Keratinocyte (primary cell): ENCODE data around the gene ACTN4. TPM values are rescaled to one million over a fixed set of nuclear protein-coding genes. Genes with fewer than 3 reads are reported as not detected.
A peak's percentile ranks its signal among the peaks of the same experiment; 100 is the strongest.

Source experiments
- DNase-seq: peaks from one replicate; pipeline ENCODE4 v3.0.0-alpha.2; 2011; ENCODE audit warnings: low read depth, missing footprints, low spot score
- FAIRE-seq: peaks from 2 replicates; lab custom pipeline; 2011; peaks lifted over from hg19 to GRCh38; lab: Jason Lieb, UNC
- H2AFZ ChIP-seq: 2 replicates; pipeline ENCODE4 v1.6.0; 2012; ENCODE audit warnings: low read length, control low read depth, inconsistent platforms; ENCODE audit not compliant: control insufficient read depth
- H3K27ac ChIP-seq: 2 replicates; pipeline ENCODE4 v1.5.1; 2011; ENCODE audit warnings: low read length; ENCODE audit not compliant: control insufficient read depth, insufficient read depth
- H3K27me3 ChIP-seq: 3 replicates; pipeline ENCODE4 v1.6.0; 2011; ENCODE audit warnings: low read length; ENCODE audit not compliant: control insufficient read depth, insufficient read depth; ENCODE audit errors: extremely low read depth
- H3K36me3 ChIP-seq, 2 experiments: 2 replicates in 1 of 2; 3 replicates in 1 of 2; pipeline ENCODE4 v1.5.1; 2011; ENCODE audit warnings: low read length in 2 of 2, mild to moderate bottlenecking in 1 of 2; ENCODE audit not compliant: control insufficient read depth in 2 of 2, insufficient read depth in 2 of 2; ENCODE audit errors: extremely low read depth in 1 of 2
- H3K4me1 ChIP-seq: 3 replicates; pipeline ENCODE4 v1.5.1; 2011; ENCODE audit warnings: low read length; ENCODE audit not compliant: control insufficient read depth, insufficient read depth; ENCODE audit errors: extremely low read depth
- H3K4me2 ChIP-seq: 3 replicates; pipeline ENCODE4 v1.6.0; 2011; ENCODE audit warnings: low read depth, low read length; ENCODE audit not compliant: control insufficient read depth, insufficient read depth; ENCODE audit errors: extremely low read depth
- H3K4me3 ChIP-seq, 3 experiments: fragments of 200-600 bp in 1 of 3; sonication (generic) in 1 of 3; 2 replicates in 2 of 3; 3 replicates in 1 of 3; pipeline ENCODE4 v1.5.1; 2011 to 2016; ENCODE audit warnings: low read length in 3 of 3, mild to moderate bottlenecking in 3 of 3, control low read depth in 2 of 3, inconsistent platforms in 1 of 3, low read depth in 1 of 3, mixed read lengths in 1 of 3, mixed run types in 1 of 3, moderate library complexity in 1 of 3; ENCODE audit not compliant: control insufficient read depth in 2 of 3, insufficient read depth in 2 of 3; ENCODE audit errors: extremely low read depth in 1 of 3
- H3K79me2 ChIP-seq: 2 replicates; pipeline ENCODE4 v1.6.0; 2012; ENCODE audit warnings: low read length; ENCODE audit not compliant: control insufficient read depth, insufficient read depth
- H3K9ac ChIP-seq: 3 replicates; pipeline ENCODE4 v1.6.0; 2011; ENCODE audit warnings: low read length; ENCODE audit not compliant: control insufficient read depth, insufficient read depth; ENCODE audit errors: extremely low read depth
- H3K9me1 ChIP-seq: 3 replicates; pipeline ENCODE4 v1.6.0; 2011; ENCODE audit warnings: low read length; ENCODE audit not compliant: control insufficient read depth, insufficient read depth; ENCODE audit errors: extremely low read depth
- H3K9me3 ChIP-seq: 2 replicates; pipeline ENCODE4 v1.5.1; 2012; ENCODE audit warnings: low read depth, low read length; ENCODE audit not compliant: control insufficient read depth
- H4K20me1 ChIP-seq: 3 replicates; pipeline ENCODE4 v1.6.0; 2011; ENCODE audit warnings: low read length; ENCODE audit not compliant: control insufficient read depth, insufficient read depth; ENCODE audit errors: extremely low read depth
- EZH2 ChIP-seq: IDR thresholded peaks from one replicate; pipeline ENCODE4 v1.6.1; 2012; ENCODE audit warnings: inconsistent platforms, mild to moderate bottlenecking, low read length, moderate library complexity
- dilution Hi-C: fragments of 300-500 bp; cut with MboI; formaldehyde crosslinking; loops from one replicate; pipeline ENCODE4 v1.7.0; 2020; ENCODE audit warnings: low sequenced_read_pairs; ENCODE audit not compliant: extremely low pct_ligation_motif_present
- polyA plus RNA-seq, 5 experiments: library from polyadenylated mRNA; depleted of rRNA in 3 of 5; stranded (reverse) in 3 of 5; stranded (forward) in 1 of 5; unstranded in 1 of 5; fragments of >200 nt; gene quantifications; 1 replicate in 1 of 5; 2 replicates in 3 of 5; 3 replicates in 1 of 5; pipeline versions ENCODE4 v1.2.1 to v1.2.3, GENCODE V29; 2011 to 2012; ENCODE audit warnings: missing spikeins in 2 of 5, low read depth in 1 of 5, low replicate concordance in 1 of 5
- TF ChIP-seq, protein P1 (sequence below), 3 experiments: IDR thresholded peaks in 1 of 3; conservative IDR thresholded peaks in 1 of 3; optimal IDR thresholded peaks in 1 of 3; 2 replicates in 2 of 3; 3 replicates in 1 of 3; pipeline versions ENCODE3 to v1.5.1; 2011; ENCODE audit warnings: low read length in 3 of 3, mild to moderate bottlenecking in 3 of 3, moderate library complexity in 2 of 3, control low read depth in 1 of 3, inconsistent platforms in 1 of 3; ENCODE audit not compliant: insufficient read depth in 2 of 3; ENCODE audit errors: extremely low read depth in 1 of 3

ACTN4 gene
- polyA plus RNA-seq, 1 donor (not counting 4 experiments of a cell fraction or from before 2014, with no cell fraction given), result 463 TPM

DNA sequence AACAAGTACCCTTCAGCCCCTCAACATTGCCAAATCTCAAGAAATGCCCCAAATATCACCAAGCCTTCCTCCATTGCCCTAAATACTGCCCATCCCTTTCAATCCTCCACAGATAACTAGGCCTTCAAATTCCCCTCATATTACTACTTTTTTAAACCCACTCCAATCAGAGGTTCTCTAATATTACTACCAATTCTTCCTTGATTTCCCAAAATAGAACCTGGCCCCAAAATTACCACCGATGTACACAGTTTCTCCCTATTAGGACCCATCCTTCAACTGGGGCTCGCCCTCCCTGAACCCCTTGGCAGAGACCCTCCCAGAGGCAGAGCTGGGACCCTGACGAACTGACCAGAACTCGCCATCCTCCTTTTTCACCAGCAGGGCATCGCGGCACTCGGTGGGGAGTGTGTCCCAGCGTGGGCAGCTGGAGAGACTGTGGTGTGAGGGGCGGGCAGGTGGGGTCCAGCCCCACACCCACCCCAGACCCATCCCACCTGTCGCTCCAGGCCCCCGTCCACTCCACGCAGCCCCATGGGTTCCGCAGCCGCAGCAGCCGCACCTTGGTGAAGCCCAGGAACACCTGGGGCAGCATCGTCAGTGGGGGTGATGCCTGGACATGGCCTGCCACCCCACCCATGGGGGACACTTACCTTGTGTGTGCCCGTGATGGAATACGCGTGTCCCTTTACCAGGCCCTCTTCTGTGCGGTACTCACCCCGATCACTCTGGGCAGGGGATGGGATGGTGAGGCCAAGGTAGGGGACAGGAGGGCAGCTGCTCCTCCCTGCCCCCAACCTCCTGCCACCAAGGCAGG, 90.7 kb downstream of the ACTN4 start:
- H3K27me3 ChIP-seq, result no peaks in the 10 kb centered on the region
- no peak overlapping the region for H2AFZ ChIP-seq
- peaks cover 3% of the 10 kb centered on the region for H3K9me1 ChIP-seq
- no peaks in the 10 kb centered on the region for H3K79me2 ChIP-seq
- no peak overlapping the region for H3K9ac ChIP-seq
- H3K36me3 ChIP-seq, result no peaks in the 10 kb centered on the region
- no peak overlapping the region for H3K4me2 ChIP-seq
- TF ChIP-seq EZH2, result no peak
- TF ChIP-seq, protein P1, sequence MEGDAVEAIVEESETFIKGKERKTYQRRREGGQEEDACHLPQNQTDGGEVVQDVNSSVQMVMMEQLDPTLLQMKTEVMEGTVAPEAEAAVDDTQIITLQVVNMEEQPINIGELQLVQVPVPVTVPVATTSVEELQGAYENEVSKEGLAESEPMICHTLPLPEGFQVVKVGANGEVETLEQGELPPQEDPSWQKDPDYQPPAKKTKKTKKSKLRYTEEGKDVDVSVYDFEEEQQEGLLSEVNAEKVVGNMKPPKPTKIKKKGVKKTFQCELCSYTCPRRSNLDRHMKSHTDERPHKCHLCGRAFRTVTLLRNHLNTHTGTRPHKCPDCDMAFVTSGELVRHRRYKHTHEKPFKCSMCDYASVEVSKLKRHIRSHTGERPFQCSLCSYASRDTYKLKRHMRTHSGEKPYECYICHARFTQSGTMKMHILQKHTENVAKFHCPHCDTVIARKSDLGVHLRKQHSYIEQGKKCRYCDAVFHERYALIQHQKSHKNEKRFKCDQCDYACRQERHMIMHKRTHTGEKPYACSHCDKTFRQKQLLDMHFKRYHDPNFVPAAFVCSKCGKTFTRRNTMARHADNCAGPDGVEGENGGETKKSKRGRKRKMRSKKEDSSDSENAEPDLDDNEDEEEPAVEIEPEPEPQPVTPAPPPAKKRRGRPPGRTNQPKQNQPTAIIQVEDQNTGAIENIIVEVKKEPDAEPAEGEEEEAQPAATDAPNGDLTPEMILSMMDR (optimal IDR thresholded peaks at IDR 0.05 in 1 of 3, IDR thresholded peaks at IDR 0.05 in 1 of 3, conservative IDR thresholded peaks at IDR 0.05 in 1 of 3; ENCODE audit: extremely low read depth in 1 of 3, insufficient read depth in 2 of 3, low read length in 3 of 3), result no peak
- peaks cover 30% of the 10 kb centered on the region for H3K4me1 ChIP-seq
- H3K27ac ChIP-seq, result no peak overlapping the region
- dilution Hi-C loops, result no loop called here
- H4K20me1 ChIP-seq, result no peaks in the 10 kb centered on the region
- no peaks in the 10 kb centered on the region for H3K9me3 ChIP-seq
- no peak for FAIRE-seq
- no peak overlapping the region for H3K4me3 ChIP-seq
- no peak for DNase-seq

GRCh38 chr19:38739440-38740256, 92.2 kb downstream of the ACTN4 start:
- H3K4me2 ChIP-seq, result peak overlapping the region; percentile 45
- no peak overlapping the region for H3K9ac ChIP-seq
- FAIRE-seq (no peak), DNase-seq (no peak)
- H3K9me3 ChIP-seq, result no peaks in the 10 kb centered on the region
- peak overlapping the region in 1 of 3 experiments; percentile 20 for H3K4me3 ChIP-seq
- no peak for TF ChIP-seq EZH2
- TF ChIP-seq, protein P1 (optimal IDR thresholded peaks at IDR 0.05 in 1 of 3, IDR thresholded peaks at IDR 0.05 in 1 of 3, conservative IDR thresholded peaks at IDR 0.05 in 1 of 3; ENCODE audit: extremely low read depth in 1 of 3, insufficient read depth in 2 of 3, low read length in 3 of 3), result no peak
- H4K20me1 ChIP-seq, result no peaks in the 10 kb centered on the region
- no peaks in the 10 kb centered on the region for H3K27me3 ChIP-seq
- H3K4me1 ChIP-seq, result peaks cover 15% of the 10 kb centered on the region
- H2AFZ ChIP-seq, result peak overlapping the region; percentile 20
- no peaks in the 10 kb centered on the region for H3K36me3 ChIP-seq
- no peaks in the 10 kb centered on the region for H3K79me2 ChIP-seq
- dilution Hi-C loops, result no loop called here
- H3K27ac ChIP-seq, result no peak overlapping the region
- no peaks in the 10 kb centered on the region for H3K9me1 ChIP-seq
